CD14-positive monocyte (primary cell): Measurements from ENCODE around the gene LYSMD1. TPM values are rescaled to one million over a fixed set of nuclear protein-coding genes. Genes with fewer than 3 reads are reported as not detected.

Experiments
- DNase-seq, 3 donors: peaks; one replicate each; pipeline ENCODE4 v3.0.0-alpha.2; 2011 to 2022
- H2AFZ ChIP-seq: 2 replicates; pipeline ENCODE4 v1.6.0; 2012; ENCODE audit warnings: mild to moderate bottlenecking, low read depth, low read length, inconsistent platforms; ENCODE audit not compliant: insufficient read depth, poor library complexity, severe bottlenecking
- H3K27ac ChIP-seq, 2 donors: 1 replicate in 1 of 2; 2 replicates in 1 of 2; pipeline ENCODE4 v1.5.1; 2012 to 2013; ENCODE audit warnings: low read length in 2 of 2, control low read depth in 1 of 2, inconsistent platforms in 1 of 2, low read depth in 1 of 2, mild to moderate bottlenecking in 1 of 2
- H3K27me3 ChIP-seq, 2 donors: one replicate each; pipeline versions ENCODE4 v1.6.0 to v1.6.1; 2011 to 2013; ENCODE audit warnings: low read length in 2 of 2; ENCODE audit not compliant: control insufficient read depth in 2 of 2, insufficient read depth in 2 of 2
- H3K36me3 ChIP-seq, 2 donors: replicated peaks in 1 of 2; 1 replicate in 1 of 2; 2 replicates in 1 of 2; pipeline versions ENCODE4 v1.5.1 to v1.6.1; 2012 to 2013; ENCODE audit warnings: low read length in 2 of 2, control low read depth in 1 of 2, inconsistent platforms in 1 of 2, mild to moderate bottlenecking in 1 of 2; ENCODE audit not compliant: insufficient read depth in 2 of 2, control insufficient read depth in 1 of 2
- H3K4me1 ChIP-seq, 2 donors: 1 replicate in 1 of 2; 2 replicates in 1 of 2; pipeline versions ENCODE4 v1.5.1 to v1.6.1; 2012 to 2013; ENCODE audit warnings: low read length in 2 of 2, control low read depth in 1 of 2, inconsistent platforms in 1 of 2, mild to moderate bottlenecking in 1 of 2, moderate library complexity in 1 of 2; ENCODE audit not compliant: insufficient read depth in 2 of 2, control insufficient read depth in 1 of 2
- H3K4me2 ChIP-seq: replicated peaks from 2 replicates; pipeline ENCODE3; 2012; ENCODE audit warnings: low read length, moderate library complexity, mild to moderate bottlenecking; ENCODE audit not compliant: poor library complexity, severe bottlenecking; ENCODE audit errors: extremely low read depth
- H3K4me3 ChIP-seq, 3 experiments: fragments of 200-600 bp in 1 of 3; sonication (generic) in 1 of 3; replicated peaks in 1 of 3; 1 replicate in 2 of 3; 2 replicates in 1 of 3; pipeline ENCODE4 v1.5.1; 2011 to 2013; ENCODE audit warnings: low read length in 3 of 3, mild to moderate bottlenecking in 3 of 3, control low read depth in 2 of 3, low read depth in 2 of 3, inconsistent platforms in 1 of 3, moderate library complexity in 1 of 3
- H3K79me2 ChIP-seq: 2 replicates; pipeline ENCODE4 v1.6.0; 2012; ENCODE audit warnings: mild to moderate bottlenecking, control low read depth, inconsistent platforms, low read length, moderate library complexity; ENCODE audit not compliant: insufficient read depth
- H3K9ac ChIP-seq: 2 replicates; pipeline ENCODE4 v1.6.0; 2017; ENCODE audit warnings: low read length, mild to moderate bottlenecking; ENCODE audit not compliant: insufficient read depth, poor library complexity, severe bottlenecking
- H3K9me3 ChIP-seq, 2 donors: replicated peaks in 1 of 2; 1 replicate in 1 of 2; 2 replicates in 1 of 2; pipeline versions ENCODE4 v1.5.1 to v1.6.1; 2012 to 2013; ENCODE audit warnings: low read length in 2 of 2, control low read depth in 1 of 2; ENCODE audit not compliant: control insufficient read depth in 1 of 2, insufficient read depth in 1 of 2
- H4K20me1 ChIP-seq: 2 replicates; pipeline ENCODE4 v1.6.0; 2012; ENCODE audit warnings: mild to moderate bottlenecking, low read length, control low read depth, moderate library complexity; ENCODE audit not compliant: insufficient read depth
- H3K27ac Mint-ChIP-seq, 7 donors: one replicate each; pipeline ENCODE4 v1.8.0; 2020; ENCODE audit warnings: mild to moderate bottlenecking in 7 of 7, mixed read lengths in 7 of 7, moderate library complexity in 6 of 7, inconsistent platforms in 2 of 7
- H3K27me3 Mint-ChIP-seq, 3 donors: one replicate each; pipeline ENCODE4 v1.8.0; 2021 to 2022; ENCODE audit warnings: low read depth in 3 of 3, mild to moderate bottlenecking in 3 of 3, mixed read lengths in 3 of 3, moderate library complexity in 3 of 3, inconsistent platforms in 1 of 3
- H3K36me3 Mint-ChIP-seq, 2 donors: one replicate each; pipeline ENCODE4 v1.8.0; 2020; ENCODE audit warnings: mixed read lengths in 2 of 2, inconsistent platforms in 1 of 2, mild to moderate bottlenecking in 1 of 2
- H3K4me1 Mint-ChIP-seq: one replicate; pipeline ENCODE4 v1.8.0; 2020; ENCODE audit warnings: mild to moderate bottlenecking, mixed read lengths
- H3K4me3 Mint-ChIP-seq, 2 donors: one replicate each; pipeline ENCODE4 v1.8.0; 2020; ENCODE audit warnings: mild to moderate bottlenecking in 2 of 2, mixed read lengths in 2 of 2, moderate library complexity in 1 of 2
- H3K9me3 Mint-ChIP-seq, 7 donors: one replicate each; pipeline ENCODE4 v1.8.0; 2020 to 2022; ENCODE audit warnings: mixed read lengths in 7 of 7, mild to moderate bottlenecking in 6 of 7, moderate library complexity in 6 of 7, inconsistent platforms in 2 of 7
- CTCF ChIP-seq: fragments of 200-600 bp; IDR thresholded peaks from one replicate; pipeline ENCODE4 v1.8.0; 2022; ENCODE audit warnings: antibody characterized with exemption, mild to moderate bottlenecking
- WGBS: methylation state at CpG from one replicate; pipeline ENCODE4 v1.1.5; 2013; ENCODE audit warnings: missing lambda C conversion rate; ENCODE audit not compliant: insufficient coverage; 5-methylcytosine and 5-hydroxymethylcytosine counted together
- intact Hi-C, 2 donors: fragments of 100-400 bp; cut with micrococcal nuclease; formaldehyde crosslinking; loops; one replicate each; pipeline versions ENCODE4 v1.15.0 to v1.15.1; 2023
- polyA plus RNA-seq, 3 donors: library from polyadenylated mRNA; depleted of rRNA in 1 of 3; unstranded in 2 of 3; stranded (reverse) in 1 of 3; fragments of 300-500 nt in 2 of 3; fragments of >200 nt in 1 of 3; fragmentation: Illumina TruSeq in 2 of 3; gene quantifications; 1 replicate in 2 of 3; 2 replicates in 1 of 3; pipeline ENCODE4 v1.2.3, GENCODE V29; 2012 to 2021

LYSMD1 gene
- polyA plus RNA-seq, 3 donors: 0.16 to 0.24 TPM; not detected in 1

- no CpG with 5 or more reads among the region's 5 CpGs for WGBS
- Histone ChIP-seq H3K27ac (no peak overlapping the region), H3K4me2 (no peak overlapping the region), H3K36me3 (peaks cover 12 to 30% of the 10 kb centered on the region in 2 donors), H3K27me3 (no peaks in the 10 kb centered on the region), H4K20me1 (no peaks in the 10 kb centered on the region), H3K4me1 (no peaks in the 10 kb centered on the region), H3K9me3 (no peaks in the 10 kb centered on the region), H3K79me2 (no peaks in the 10 kb centered on the region), H2AFZ (no peak overlapping the region), H3K4me3 (no peak overlapping the region), H3K9ac (no peak overlapping the region)
- H3K27me3 Mint-ChIP-seq: peaks cover 0 to 2% (median 0%) of the 10 kb centered on the region in 3 donors
- H3K4me1 Mint-ChIP-seq: no peaks in the 10 kb centered on the region
- no peak overlapping the region for H3K27ac Mint-ChIP-seq
- no peak overlapping the region for H3K4me3 Mint-ChIP-seq
- no peak for TF ChIP-seq CTCF
- H3K9me3 Mint-ChIP-seq: no peaks in the 10 kb centered on the region
- no peak for DNase-seq
- peaks cover 28 to 57% of the 10 kb centered on the region in 2 donors for H3K36me3 Mint-ChIP-seq
- intact Hi-C loops: no loop called here
These were observed 51.8 kb downstream of the LYSMD1 start for GRCh38 chr1:151113877-151114276.

Other genes starting within 250 kb of the LYSMD1 start
- 10 to 100 TPM; 13.9 to 69.4 (median 15.5) TPM for gene SETDB1, start 239.5 kb downstream of the LYSMD1 start, polyA plus RNA-seq
- gene CERS2, start 191.1 kb downstream of the LYSMD1 start, polyA plus RNA-seq: 100 to 1,000 TPM; 152 to 224 (median 200) TPM
- gene ANXA9, start 183.6 kb downstream of the LYSMD1 start, polyA plus RNA-seq: 1 to 10 TPM in 2 of 3 donors, under 1 TPM in 1; 0.28 to 1.7 (median 1.4) TPM
- gene MINDY1, start 159.0 kb downstream of the LYSMD1 start, polyA plus RNA-seq: 10 to 100 TPM; 11.5 to 25.0 (median 13.2) TPM
- 10 to 100 TPM in 2 of 3 donors, 1 to 10 TPM in 1; 8.4 to 22.8 (median 22.6) TPM for gene PRUNE1, start 157.5 kb downstream of the LYSMD1 start, polyA plus RNA-seq
- under 1 TPM in 1 of 3 donors, not detected in 2; 0.77 TPM for gene BNIPL, start 129.3 kb downstream of the LYSMD1 start, polyA plus RNA-seq
- 1 to 10 TPM in 1 of 3 donors, under 1 TPM in 2; 0.60 to 1.5 (median 0.62) TPM for gene C1orf56, start 118.2 kb downstream of the LYSMD1 start, polyA plus RNA-seq
- gene CDC42SE1, start 106.3 kb downstream of the LYSMD1 start, polyA plus RNA-seq: 100 to 1,000 TPM in 1 of 3 donors, 10 to 100 TPM in 2; 62.1 to 302 (median 75.7) TPM
- gene MLLT11, start 105.5 kb downstream of the LYSMD1 start, polyA plus RNA-seq: under 1 TPM; 0.38 to 0.93 (median 0.40) TPM
- 10 to 100 TPM in 1 of 3 donors, 1 to 10 TPM in 2; 2.2 to 14.0 (median 2.2) TPM for gene GABPB2, start 95.1 kb downstream of the LYSMD1 start, polyA plus RNA-seq
- 1 to 10 TPM in 1 of 3 donors, under 1 TPM in 2; 0.39 to 1.4 (median 0.97) TPM for gene SEMA6C, start 19.3 kb downstream of the LYSMD1 start, polyA plus RNA-seq
- 100 to 1,000 TPM in 2 of 3 donors, 10 to 100 TPM in 1; 50.3 to 104 (median 103) TPM for gene TNFAIP8L2, start 9.3 kb downstream of the LYSMD1 start, polyA plus RNA-seq
- gene SCNM1, start 242 bp upstream of the LYSMD1 start, polyA plus RNA-seq: 100 to 1,000 TPM in 2 of 3 donors, 10 to 100 TPM in 1; 74.9 to 110 (median 103) TPM
- gene TMOD4, start 10.1 kb upstream of the LYSMD1 start, polyA plus RNA-seq: 1 to 10 TPM in 1 of 3 donors, not detected in 2; 2.0 TPM
- 10 to 100 TPM; 30.4 to 43.3 (median 37.7) TPM for gene VPS72, start 24.3 kb upstream of the LYSMD1 start, polyA plus RNA-seq
- 10 to 100 TPM; 10.8 to 47.7 (median 11.7) TPM for gene PIP5K1A, start 32.6 kb upstream of the LYSMD1 start, polyA plus RNA-seq
- 100 to 1,000 TPM; 232 to 266 (median 252) TPM for gene PSMD4, start 88.8 kb upstream of the LYSMD1 start, polyA plus RNA-seq
- 10 to 100 TPM in 1 of 3 donors, 1 to 10 TPM in 2; 1.3 to 26.5 (median 1.8) TPM for gene ZNF687, start 116.4 kb upstream of the LYSMD1 start, polyA plus RNA-seq
- 100 to 1,000 TPM in 1 of 3 donors, 10 to 100 TPM in 2; 37.8 to 148 (median 50.3) TPM for gene PI4KB, start 161.5 kb upstream of the LYSMD1 start, polyA plus RNA-seq
- 10 to 100 TPM; 39.3 to 66.3 (median 43.5) TPM for gene RFX5, start 181.3 kb upstream of the LYSMD1 start, polyA plus RNA-seq
- under 1 TPM in 2 of 3 donors, not detected in 1; 0.61 to 0.79 TPM for gene SELENBP1, start 206.8 kb upstream of the LYSMD1 start, polyA plus RNA-seq
- 100 to 1,000 TPM in 1 of 3 donors, 10 to 100 TPM in 2; 69.6 to 316 (median 85.6) TPM for gene PSMB4, start 233.7 kb upstream of the LYSMD1 start, polyA plus RNA-seq